Trophoblast cell (in vitro differentiated cells and primary cell): ENCODE results near the gene UVSSA.

Source experiments
- DNase-seq, 2 donors: peaks; one replicate each; pipeline ENCODE4 v3.0.0-alpha.2; 2016
- H2AFZ ChIP-seq: 2 replicates; pipeline ENCODE4 v1.6.1; 2013; ENCODE audit warnings: low read length, moderate library complexity, mild to moderate bottlenecking; ENCODE audit not compliant: insufficient read depth, poor library complexity
- H2AK5ac ChIP-seq: 2 replicates; pipeline ENCODE4 v1.6.1; 2013; ENCODE audit warnings: mild to moderate bottlenecking, low read length
- H2BK120ac ChIP-seq: 2 replicates; pipeline ENCODE4 v1.6.1; 2013; ENCODE audit warnings: low read length, mild to moderate bottlenecking, moderate library complexity; ENCODE audit not compliant: insufficient read depth, poor library complexity
- H2BK12ac ChIP-seq: 2 replicates; pipeline ENCODE4 v1.6.1; 2013; ENCODE audit warnings: mild to moderate bottlenecking, low read length, moderate library complexity
- H2BK5ac ChIP-seq: 2 replicates; pipeline ENCODE4 v1.6.1; 2013; ENCODE audit warnings: low read length, low read depth, moderate library complexity, mild to moderate bottlenecking; ENCODE audit not compliant: poor library complexity
- H3K14ac ChIP-seq: 2 replicates; pipeline ENCODE4 v1.6.1; 2013; ENCODE audit warnings: mild to moderate bottlenecking, low read length
- H3K18ac ChIP-seq: 2 replicates; pipeline ENCODE4 v1.6.1; 2013; ENCODE audit warnings: mild to moderate bottlenecking, low read length
- H3K23ac ChIP-seq: 2 replicates; pipeline ENCODE4 v1.6.1; 2013; ENCODE audit warnings: low read length
- H3K27ac ChIP-seq: 2 replicates; pipeline ENCODE4 v1.5.1; 2013; ENCODE audit warnings: low read depth, mild to moderate bottlenecking, inconsistent platforms, low read length, moderate library complexity
- H3K27me3 ChIP-seq: 2 replicates; pipeline ENCODE4 v1.6.1; 2013; ENCODE audit warnings: inconsistent platforms, mild to moderate bottlenecking, low read length, moderate library complexity; ENCODE audit not compliant: insufficient read depth
- H3K36me3 ChIP-seq, 2 experiments: 1 replicate in 1 of 2; 2 replicates in 1 of 2; pipeline ENCODE4 v1.6.1; 2013; ENCODE audit warnings: low read length in 2 of 2, mild to moderate bottlenecking in 2 of 2, moderate library complexity in 1 of 2; ENCODE audit not compliant: insufficient read depth in 2 of 2, control insufficient read depth in 1 of 2
- H3K4ac ChIP-seq: 2 replicates; pipeline ENCODE4 v1.6.1; 2013; ENCODE audit warnings: low read depth, mild to moderate bottlenecking, low read length, moderate library complexity
- H3K4me1 ChIP-seq, 2 experiments: 1 replicate in 1 of 2; 2 replicates in 1 of 2; pipeline ENCODE4 v1.6.1; 2013; ENCODE audit warnings: low read length in 2 of 2, mild to moderate bottlenecking in 2 of 2, moderate library complexity in 1 of 2; ENCODE audit not compliant: insufficient read depth in 2 of 2, control insufficient read depth in 1 of 2
- H3K4me2 ChIP-seq: 2 replicates; pipeline ENCODE4 v1.6.1; 2013; ENCODE audit warnings: inconsistent platforms, mild to moderate bottlenecking, low read length, moderate library complexity
- H3K4me3 ChIP-seq: 2 replicates; pipeline ENCODE4 v1.5.1; 2013; ENCODE audit warnings: mild to moderate bottlenecking, low read depth, low read length, inconsistent platforms
- H3K79me1 ChIP-seq: one replicate; pipeline ENCODE4 v1.6.1; 2013; ENCODE audit warnings: low read length
- H3K79me2 ChIP-seq: 2 replicates; pipeline ENCODE4 v1.6.1; 2013; ENCODE audit warnings: low read length, mild to moderate bottlenecking; ENCODE audit not compliant: control insufficient read depth, insufficient read depth, poor library complexity
- H3K9ac ChIP-seq: 2 replicates; pipeline ENCODE4 v1.6.1; 2013; ENCODE audit warnings: mild to moderate bottlenecking, low read length
- H3K9me3 ChIP-seq: 2 replicates; pipeline ENCODE4 v1.6.1; 2013; ENCODE audit warnings: low read depth, mild to moderate bottlenecking, control low read depth, inconsistent platforms, low read length; ENCODE audit not compliant: insufficient read depth
- H4K12ac ChIP-seq: 2 replicates; pipeline ENCODE4 v1.6.1; 2013; ENCODE audit warnings: low read depth, mild to moderate bottlenecking, low read length, moderate library complexity
- H4K8ac ChIP-seq: 2 replicates; pipeline ENCODE4 v1.6.1; 2013; ENCODE audit warnings: low read depth, mild to moderate bottlenecking, low read length, moderate library complexity
- H4K91ac ChIP-seq: one replicate; pipeline ENCODE4 v1.6.1; 2013; ENCODE audit warnings: low read depth, mild to moderate bottlenecking, low read length, moderate library complexity
- WGBS: extraction: QIAGEN DNeasy Blood & Tissue Kit; methylation state at CpG from one replicate; pipeline ENCODE4 v1.1.7; 2013; ENCODE audit warnings: missing lambda C conversion rate; ENCODE audit not compliant: insufficient read length, insufficient coverage; ENCODE audit errors: extremely low coverage; 5-methylcytosine and 5-hydroxymethylcytosine counted together

UVSSA gene

DNA sequence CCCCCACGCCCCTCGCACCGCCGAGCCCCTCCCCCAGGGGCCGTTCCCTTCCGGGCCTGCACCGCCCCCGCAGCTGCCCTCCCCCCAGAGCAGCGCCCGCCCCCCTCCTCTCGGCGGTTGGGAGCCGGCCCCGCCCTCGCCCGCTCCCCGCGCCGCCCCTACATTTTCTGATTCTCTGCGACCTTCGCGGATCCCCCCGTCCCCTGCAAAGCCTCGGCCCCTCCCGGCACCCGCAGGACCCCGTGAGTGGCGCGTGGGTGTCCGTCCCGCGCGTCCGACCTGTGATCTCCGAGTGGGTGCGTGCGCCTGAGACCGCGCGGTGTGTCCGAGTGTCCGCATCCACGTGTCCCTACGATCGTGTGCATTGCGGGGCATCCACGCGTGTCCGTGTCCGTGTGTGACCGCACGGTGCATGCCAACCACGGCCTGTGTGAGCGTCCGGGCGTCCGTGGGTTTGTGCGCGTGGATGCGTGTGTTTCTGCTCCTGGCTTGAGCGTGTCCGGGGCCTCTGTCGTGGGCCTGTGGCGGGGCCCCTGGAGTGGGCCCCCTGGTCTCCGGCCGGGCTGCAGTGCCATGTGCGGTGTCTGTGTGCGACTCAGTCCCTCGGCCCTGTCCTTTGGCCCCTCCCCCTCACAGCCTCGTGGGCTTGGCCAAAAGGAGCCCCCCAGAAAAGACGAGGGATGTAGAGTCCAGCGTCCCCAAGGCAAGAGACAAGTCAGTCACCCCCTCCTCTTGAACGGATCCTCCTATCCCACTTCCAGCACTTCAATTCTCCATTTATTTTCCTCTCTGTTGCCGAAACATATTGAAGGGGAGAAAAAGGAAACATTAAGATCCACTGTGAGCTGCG lies 68.0 kb downstream of the UVSSA start:
- H3K79me2 ChIP-seq = no peaks in the 10 kb centered on the region
- no peak overlapping the region for H3K4me2 ChIP-seq
- no CpG with 5 or more reads among the region's 75 CpGs for WGBS
- no peak overlapping the region for H2BK5ac ChIP-seq
- no peak overlapping the region for H4K12ac ChIP-seq
- H3K9ac ChIP-seq = no peak overlapping the region
- H3K23ac ChIP-seq = no peak overlapping the region
- H2BK120ac ChIP-seq = no peak overlapping the region
- no peak overlapping the region for H2AK5ac ChIP-seq
- peaks cover 19% of the 10 kb centered on the region for H3K27me3 ChIP-seq
- no peak overlapping the region for H2AFZ ChIP-seq
- H3K9me3 ChIP-seq = peaks cover 22% of the 10 kb centered on the region
- H3K4me3 ChIP-seq = peak overlapping the region; percentile 50
- no peak overlapping the region for H3K4ac ChIP-seq
- no peak overlapping the region for H4K91ac ChIP-seq
- H3K18ac ChIP-seq = no peak overlapping the region
- no peak for DNase-seq
- no peak overlapping the region for H4K8ac ChIP-seq
- H3K36me3 ChIP-seq = no peaks in the 10 kb centered on the region
- H3K79me1 ChIP-seq = no peaks in the 10 kb centered on the region
- H3K27ac ChIP-seq = no peak overlapping the region
- H3K14ac ChIP-seq = no peak overlapping the region
- no peaks in the 10 kb centered on the region for H3K4me1 ChIP-seq
- H2BK12ac ChIP-seq = no peak overlapping the region

- Histone ChIP-seq H3K36me3 (no peaks in the 10 kb centered on the region), H3K4me2 (no peak overlapping the region), H3K79me2 (no peaks in the 10 kb centered on the region), H2BK120ac (no peak overlapping the region), H3K9me3 (peaks cover 22% of the 10 kb centered on the region), H4K8ac (no peak overlapping the region), H4K12ac (no peak overlapping the region), H3K23ac (no peak overlapping the region), H4K91ac (no peak overlapping the region), H3K14ac (no peak overlapping the region), H3K79me1 (no peaks in the 10 kb centered on the region), H3K18ac (no peak overlapping the region), H2AFZ (no peak overlapping the region), H3K4me3 (no peak overlapping the region), H3K9ac (no peak overlapping the region), H2AK5ac (no peak overlapping the region), H3K4me1 (no peaks in the 10 kb centered on the region), H3K4ac (no peak overlapping the region), H3K27ac (no peak overlapping the region), H2BK12ac (no peak overlapping the region), H2BK5ac (no peak overlapping the region), H3K27me3 (peaks cover 19% of the 10 kb centered on the region)
- no peak for DNase-seq
- WGBS = no CpG with 5 or more reads among the region's 13 CpGs
These were observed 68.6 kb downstream of the UVSSA start for GRCh38 chr4:1415681-1415981.

GRCh38 chr4:1416051-1416947 lies 69.3 kb downstream of the UVSSA start:
- Histone ChIP-seq H3K79me1 (no peaks in the 10 kb centered on the region), H3K36me3 (no peaks in the 10 kb centered on the region), H3K4me3 (no peak overlapping the region), H2AFZ (no peak overlapping the region), H3K14ac (no peak overlapping the region), H3K23ac (no peak overlapping the region), H3K9ac (no peak overlapping the region), H3K4me2 (no peak overlapping the region), H4K12ac (no peak overlapping the region), H3K18ac (no peak overlapping the region), H3K27ac (no peak overlapping the region), H3K9me3 (peaks cover 20% of the 10 kb centered on the region), H4K91ac (no peak overlapping the region), H2BK5ac (no peak overlapping the region), H3K79me2 (no peaks in the 10 kb centered on the region), H4K8ac (no peak overlapping the region), H3K27me3 (peaks cover 19% of the 10 kb centered on the region), H2BK12ac (no peak overlapping the region), H2BK120ac (no peak overlapping the region), H3K4ac (no peak overlapping the region), H3K4me1 (no peaks in the 10 kb centered on the region), H2AK5ac (no peak overlapping the region)
- no peak for DNase-seq
- WGBS = no CpG with 5 or more reads among the region's 27 CpGs

GRCh38 chr4:1416948-1417260 lies 69.9 kb downstream of the UVSSA start:
- Histone ChIP-seq H3K27ac (no peak overlapping the region), H3K36me3 (no peaks in the 10 kb centered on the region), H2AFZ (no peak overlapping the region), H3K23ac (no peak overlapping the region), H3K79me2 (no peaks in the 10 kb centered on the region), H2AK5ac (no peak overlapping the region), H3K9me3 (peaks cover 18% of the 10 kb centered on the region), H3K4me3 (no peak overlapping the region), H3K14ac (no peak overlapping the region), H3K79me1 (no peaks in the 10 kb centered on the region), H2BK12ac (no peak overlapping the region), H3K27me3 (peaks cover 19% of the 10 kb centered on the region), H2BK120ac (no peak overlapping the region), H4K91ac (no peak overlapping the region), H3K4ac (no peak overlapping the region), H3K18ac (no peak overlapping the region), H2BK5ac (no peak overlapping the region), H3K4me2 (no peak overlapping the region), H4K8ac (no peak overlapping the region), H4K12ac (no peak overlapping the region), H3K4me1 (no peaks in the 10 kb centered on the region), H3K9ac (no peak overlapping the region)
- DNase-seq = no peak
- no CpG with 5 or more reads among the region's 7 CpGs for WGBS
